ENCODE data around the gene MYH14. TPM values are rescaled to one million over a fixed set of nuclear protein-coding genes. Genes with fewer than 3 reads are reported as not detected.

MYH14 gene
- total and polyA plus RNA-seq, 2 of the 8 experiments (the other 6 are each of a cell fraction or from before 2014, with no cell fraction given): 17.3 to 28.6 TPM

GRCh38 chr19:50159078-50159477 lies 44.3 kb upstream of the MYH14 start (continued):
- no peak for TF ChIP-seq CHD7 (IDR thresholded peaks at IDR 0.05; ENCODE audit: insufficient replicate concordance, low read length)
- no peak for TF ChIP-seq PHF8 (conservative IDR thresholded peaks at IDR 0.05; ENCODE audit: low read depth, low read length)
- TF ChIP-seq BCL11A (IDR thresholded peaks at IDR 0.05; ENCODE audit: low read depth in 2 of 2, low read length in 2 of 2): no peak
- no peak for TF ChIP-seq FOSL1 (IDR thresholded peaks at IDR 0.05; ENCODE audit: insufficient read depth, low read depth, low read length)
- no peak for TF ChIP-seq CBX8 (IDR thresholded peaks at IDR 0.05; ENCODE audit: borderline replicate concordance, low read depth, low read length)
- TF ChIP-seq CEBPB (IDR thresholded peaks at IDR 0.05; ENCODE audit: low read depth, low read length): no peak
